Trophoblast cell (in vitro differentiated cells and primary cell): ENCODE results near the gene CRACR2B.
A peak's percentile ranks its signal among the peaks of the same experiment; 100 is the strongest.

Experiments used
- DNase-seq, 2 donors: peaks; one replicate each; pipeline ENCODE4 v3.0.0-alpha.2; 2016
- H2AFZ ChIP-seq: 2 replicates; pipeline ENCODE4 v1.6.1; 2013; ENCODE audit warnings: low read length, moderate library complexity, mild to moderate bottlenecking; ENCODE audit not compliant: insufficient read depth, poor library complexity
- H2AK5ac ChIP-seq: 2 replicates; pipeline ENCODE4 v1.6.1; 2013; ENCODE audit warnings: mild to moderate bottlenecking, low read length
- H2BK120ac ChIP-seq: 2 replicates; pipeline ENCODE4 v1.6.1; 2013; ENCODE audit warnings: low read length, mild to moderate bottlenecking, moderate library complexity; ENCODE audit not compliant: insufficient read depth, poor library complexity
- H2BK12ac ChIP-seq: 2 replicates; pipeline ENCODE4 v1.6.1; 2013; ENCODE audit warnings: mild to moderate bottlenecking, low read length, moderate library complexity
- H2BK5ac ChIP-seq: 2 replicates; pipeline ENCODE4 v1.6.1; 2013; ENCODE audit warnings: low read length, low read depth, moderate library complexity, mild to moderate bottlenecking; ENCODE audit not compliant: poor library complexity
- H3K14ac ChIP-seq: 2 replicates; pipeline ENCODE4 v1.6.1; 2013; ENCODE audit warnings: mild to moderate bottlenecking, low read length
- H3K18ac ChIP-seq: 2 replicates; pipeline ENCODE4 v1.6.1; 2013; ENCODE audit warnings: mild to moderate bottlenecking, low read length
- H3K23ac ChIP-seq: 2 replicates; pipeline ENCODE4 v1.6.1; 2013; ENCODE audit warnings: low read length
- H3K27ac ChIP-seq: 2 replicates; pipeline ENCODE4 v1.5.1; 2013; ENCODE audit warnings: low read depth, mild to moderate bottlenecking, inconsistent platforms, low read length, moderate library complexity
- H3K27me3 ChIP-seq: 2 replicates; pipeline ENCODE4 v1.6.1; 2013; ENCODE audit warnings: inconsistent platforms, mild to moderate bottlenecking, low read length, moderate library complexity; ENCODE audit not compliant: insufficient read depth
- H3K36me3 ChIP-seq, 2 experiments: 1 replicate in 1 of 2; 2 replicates in 1 of 2; pipeline ENCODE4 v1.6.1; 2013; ENCODE audit warnings: low read length in 2 of 2, mild to moderate bottlenecking in 2 of 2, moderate library complexity in 1 of 2; ENCODE audit not compliant: insufficient read depth in 2 of 2, control insufficient read depth in 1 of 2
- H3K4ac ChIP-seq: 2 replicates; pipeline ENCODE4 v1.6.1; 2013; ENCODE audit warnings: low read depth, mild to moderate bottlenecking, low read length, moderate library complexity
- H3K4me1 ChIP-seq, 2 experiments: 1 replicate in 1 of 2; 2 replicates in 1 of 2; pipeline ENCODE4 v1.6.1; 2013; ENCODE audit warnings: low read length in 2 of 2, mild to moderate bottlenecking in 2 of 2, moderate library complexity in 1 of 2; ENCODE audit not compliant: insufficient read depth in 2 of 2, control insufficient read depth in 1 of 2
- H3K4me2 ChIP-seq: 2 replicates; pipeline ENCODE4 v1.6.1; 2013; ENCODE audit warnings: inconsistent platforms, mild to moderate bottlenecking, low read length, moderate library complexity
- H3K4me3 ChIP-seq: 2 replicates; pipeline ENCODE4 v1.5.1; 2013; ENCODE audit warnings: mild to moderate bottlenecking, low read depth, low read length, inconsistent platforms
- H3K79me1 ChIP-seq: one replicate; pipeline ENCODE4 v1.6.1; 2013; ENCODE audit warnings: low read length
- H3K79me2 ChIP-seq: 2 replicates; pipeline ENCODE4 v1.6.1; 2013; ENCODE audit warnings: low read length, mild to moderate bottlenecking; ENCODE audit not compliant: control insufficient read depth, insufficient read depth, poor library complexity
- H3K9ac ChIP-seq: 2 replicates; pipeline ENCODE4 v1.6.1; 2013; ENCODE audit warnings: mild to moderate bottlenecking, low read length
- H3K9me3 ChIP-seq: 2 replicates; pipeline ENCODE4 v1.6.1; 2013; ENCODE audit warnings: low read depth, mild to moderate bottlenecking, control low read depth, inconsistent platforms, low read length; ENCODE audit not compliant: insufficient read depth
- H4K12ac ChIP-seq: 2 replicates; pipeline ENCODE4 v1.6.1; 2013; ENCODE audit warnings: low read depth, mild to moderate bottlenecking, low read length, moderate library complexity
- H4K8ac ChIP-seq: 2 replicates; pipeline ENCODE4 v1.6.1; 2013; ENCODE audit warnings: low read depth, mild to moderate bottlenecking, low read length, moderate library complexity
- H4K91ac ChIP-seq: one replicate; pipeline ENCODE4 v1.6.1; 2013; ENCODE audit warnings: low read depth, mild to moderate bottlenecking, low read length, moderate library complexity
- whole genome bisulfite sequencing: extraction: QIAGEN DNeasy Blood & Tissue Kit; methylation state at CpG from one replicate; pipeline ENCODE4 v1.1.7; 2013; ENCODE audit warnings: missing lambda C conversion rate; ENCODE audit not compliant: insufficient read length, insufficient coverage; ENCODE audit errors: extremely low coverage; 5-methylcytosine and 5-hydroxymethylcytosine counted together

Gene CRACR2B

GRCh38 chr11:856397-856796 lies 28.7 kb downstream of the CRACR2B start:
- no peak overlapping the region for H2BK120ac ChIP-seq
- no peak overlapping the region for H3K23ac ChIP-seq
- no peak overlapping the region for H4K91ac ChIP-seq
- no peak overlapping the region for H4K8ac ChIP-seq
- H2AFZ ChIP-seq = no peak overlapping the region
- H3K4ac ChIP-seq = no peak overlapping the region
- H3K18ac ChIP-seq = no peak overlapping the region
- WGBS = no CpG with 5 or more reads among the region's 8 CpGs
- H2AK5ac ChIP-seq = no peak overlapping the region
- H3K36me3 ChIP-seq = no peaks in the 10 kb centered on the region
- no peaks in the 10 kb centered on the region for H3K27me3 ChIP-seq
- H3K4me2 ChIP-seq = no peak overlapping the region
- H3K14ac ChIP-seq = no peak overlapping the region
- H2BK5ac ChIP-seq = no peak overlapping the region
- H3K79me2 ChIP-seq = no peaks in the 10 kb centered on the region
- no peaks in the 10 kb centered on the region for H3K9me3 ChIP-seq
- H3K79me1 ChIP-seq = no peaks in the 10 kb centered on the region
- no peak overlapping the region for H3K4me3 ChIP-seq
- no peak overlapping the region for H2BK12ac ChIP-seq
- H3K27ac ChIP-seq = no peak overlapping the region
- no peak overlapping the region for H4K12ac ChIP-seq
- no peaks in the 10 kb centered on the region for H3K4me1 ChIP-seq
- no peak overlapping the region for H3K9ac ChIP-seq
- no peak for DNase-seq

- Histone ChIP-seq H2BK120ac (no peak overlapping the region), H2AK5ac (no peak overlapping the region), H3K36me3 (no peaks in the 10 kb centered on the region), H2BK5ac (no peak overlapping the region), H3K9ac (no peak overlapping the region), H3K4me2 (no peak overlapping the region), H3K14ac (no peak overlapping the region), H3K18ac (no peak overlapping the region), H2BK12ac (no peak overlapping the region), H3K79me1 (no peaks in the 10 kb centered on the region), H3K9me3 (no peaks in the 10 kb centered on the region), H3K27me3 (no peaks in the 10 kb centered on the region), H3K4me3 (peak overlapping the region; percentile 6), H3K79me2 (no peaks in the 10 kb centered on the region), H3K27ac (no peak overlapping the region), H4K8ac (no peak overlapping the region), H3K4ac (no peak overlapping the region), H2AFZ (no peak overlapping the region), H3K23ac (no peak overlapping the region), H4K91ac (no peak overlapping the region), H4K12ac (no peak overlapping the region), H3K4me1 (no peaks in the 10 kb centered on the region)
- no peak for DNase-seq
- no CpG with 5 or more reads among the region's 27 CpGs for WGBS
Observed at GRCh38 chr11:858053-858761, 30.5 kb downstream of the CRACR2B start.

GRCh38 chr11:858762-859339 lies 31.1 kb downstream of the CRACR2B start:
- no peak overlapping the region for H2BK120ac ChIP-seq
- no peak overlapping the region for H3K27ac ChIP-seq
- H2AFZ ChIP-seq = no peak overlapping the region
- H3K4me1 ChIP-seq = no peaks in the 10 kb centered on the region
- no peak overlapping the region for H3K4me2 ChIP-seq
- H3K36me3 ChIP-seq = no peaks in the 10 kb centered on the region
- H3K79me1 ChIP-seq = no peaks in the 10 kb centered on the region
- H3K14ac ChIP-seq = no peak overlapping the region
- H2BK5ac ChIP-seq = no peak overlapping the region
- H3K18ac ChIP-seq = no peak overlapping the region
- H3K4me3 ChIP-seq = peak overlapping the region; percentile 6
- H3K23ac ChIP-seq = no peak overlapping the region
- no peaks in the 10 kb centered on the region for H3K9me3 ChIP-seq
- no peak overlapping the region for H4K8ac ChIP-seq
- H2AK5ac ChIP-seq = no peak overlapping the region
- no peak overlapping the region for H4K91ac ChIP-seq
- H3K9ac ChIP-seq = no peak overlapping the region
- H3K79me2 ChIP-seq = no peaks in the 10 kb centered on the region
- H4K12ac ChIP-seq = no peak overlapping the region
- H2BK12ac ChIP-seq = no peak overlapping the region
- H3K4ac ChIP-seq = no peak overlapping the region
- no peaks in the 10 kb centered on the region for H3K27me3 ChIP-seq
- DNase-seq = no peak
- WGBS = no CpG with 5 or more reads among the region's 37 CpGs

- no peak overlapping the region for H4K91ac ChIP-seq
Observed at GRCh38 chr11:859394-860131, 31.8 kb downstream of the CRACR2B start.

More at GRCh38 chr11:859394-860131, 31.8 kb downstream of the CRACR2B start:
- H2BK5ac ChIP-seq = no peak overlapping the region
- no peak overlapping the region for H3K18ac ChIP-seq
- H3K4me3 ChIP-seq = no peak overlapping the region
- no peak overlapping the region for H4K12ac ChIP-seq
- peak in 1 of 2 donors; percentile 9 for DNase-seq
- no peak overlapping the region for H4K8ac ChIP-seq
- H2AFZ ChIP-seq = no peak overlapping the region
- no peaks in the 10 kb centered on the region for H3K27me3 ChIP-seq
- no peak overlapping the region for H3K27ac ChIP-seq
- no peaks in the 10 kb centered on the region for H3K79me2 ChIP-seq
- WGBS = no CpG with 5 or more reads among the region's 31 CpGs
- no peak overlapping the region for H3K9ac ChIP-seq
- H3K14ac ChIP-seq = no peak overlapping the region
- H2BK12ac ChIP-seq = no peak overlapping the region
- H3K4ac ChIP-seq = no peak overlapping the region
- H3K36me3 ChIP-seq = peaks cover 0 to 4% of the 10 kb centered on the region in 2 experiments
- no peaks in the 10 kb centered on the region for H3K4me1 ChIP-seq
- peaks cover 1% of the 10 kb centered on the region for H3K9me3 ChIP-seq
- H3K23ac ChIP-seq = no peak overlapping the region
- no peak overlapping the region for H3K4me2 ChIP-seq
- no peak overlapping the region for H2AK5ac ChIP-seq
- H3K79me1 ChIP-seq = no peaks in the 10 kb centered on the region
- no peak overlapping the region for H2BK120ac ChIP-seq
